Bronchial epithelial cell (primary cell): Measurements from ENCODE around the gene TDRD3. TPM values are rescaled to one million over a fixed set of nuclear protein-coding genes. Genes with fewer than 3 reads are reported as not detected.

ENCODE experiments used
- DNase-seq: peaks from one replicate; pipeline ENCODE4 v3.0.0-alpha.2; 2010; ENCODE audit warnings: low read depth
- FAIRE-seq: peaks from 2 replicates; lab custom pipeline; 2011; peaks lifted over from hg19 to GRCh38; lab: Jason Lieb, UNC
- H3K27me3 ChIP-seq: 2 replicates; pipeline ENCODE4 v1.5.1; 2011; ENCODE audit warnings: low read length; ENCODE audit not compliant: control insufficient read depth, insufficient read depth
- H3K36me3 ChIP-seq: 2 replicates; pipeline ENCODE4 v1.5.1; 2011; ENCODE audit warnings: low read length; ENCODE audit not compliant: control insufficient read depth, insufficient read depth
- H3K4me3 ChIP-seq: 2 replicates; pipeline ENCODE4 v1.5.1; 2011; ENCODE audit warnings: mild to moderate bottlenecking, low read depth, low read length, control low read depth
- CTCF ChIP-seq: IDR thresholded peaks from 2 replicates; pipeline ENCODE4 v1.5.1; 2011; ENCODE audit warnings: mild to moderate bottlenecking, moderate library complexity, low read length, control low read depth, inconsistent platforms; ENCODE audit not compliant: insufficient read depth, severe bottlenecking
- total RNA-seq: library from RNA; depleted of rRNA; stranded (reverse); fragments of >200 nt; gene quantifications from 2 replicates; pipeline ENCODE4 v1.2.1, GENCODE V29; 2014

Gene TDRD3
- total RNA-seq, 1 donor from 2014 or later: 12.4 TPM

- TF ChIP-seq CTCF: no peak
- FAIRE-seq (peak; percentile 13), DNase-seq (peak; percentile 91)
- H3K36me3 ChIP-seq: no peaks in the 10 kb centered on the region
- no peaks in the 10 kb centered on the region for H3K27me3 ChIP-seq
- no peak overlapping the region for H3K4me3 ChIP-seq
Observed at GRCh38 chr13:60572003-60572798, 175.2 kb downstream of the TDRD3 start.

GRCh38 chr13:60572855-60573254 lies 175.8 kb downstream of the TDRD3 start:
- no peak for FAIRE-seq
- DNase-seq: no peak
- Histone ChIP-seq H3K36me3 (no peaks in the 10 kb centered on the region), H3K4me3 (no peak overlapping the region), H3K27me3 (no peaks in the 10 kb centered on the region)
- TF ChIP-seq CTCF: no peak

- H3K27me3 ChIP-seq: no peaks in the 10 kb centered on the region
- no peak overlapping the region for H3K4me3 ChIP-seq
- FAIRE-seq: no peak
- H3K36me3 ChIP-seq: no peaks in the 10 kb centered on the region
- no peak for TF ChIP-seq CTCF
- no peak for DNase-seq
Observed at GRCh38 chr13:60574735-60575134, 177.7 kb downstream of the TDRD3 start.

GRCh38 chr13:60575142-60575541 lies 178.1 kb downstream of the TDRD3 start:
- Histone ChIP-seq H3K4me3 (no peak overlapping the region), H3K36me3 (no peaks in the 10 kb centered on the region), H3K27me3 (no peaks in the 10 kb centered on the region)
- FAIRE-seq (no peak), DNase-seq (no peak)
- no peak for TF ChIP-seq CTCF

GRCh38 chr13:60577761-60578160 lies 180.7 kb downstream of the TDRD3 start:
- Histone ChIP-seq H3K4me3 (no peak overlapping the region), H3K36me3 (no peaks in the 10 kb centered on the region), H3K27me3 (no peaks in the 10 kb centered on the region)
- TF ChIP-seq CTCF: no peak
- FAIRE-seq (no peak), DNase-seq (no peak)
